NCI-H146 treated with DMSO at 0.1 percent for 48 hours (cell line): Measurements from ENCODE around the gene TAS1R3.
A peak's percentile ranks its signal among the peaks of the same experiment; 100 is the strongest.

Experiments used
- DNase-seq: peaks from one replicate; lab custom pipeline; 2025; ENCODE audit not compliant: unreplicated experiment; lab: John Stamatoyannopoulos, UW

TAS1R3 gene

DNA sequence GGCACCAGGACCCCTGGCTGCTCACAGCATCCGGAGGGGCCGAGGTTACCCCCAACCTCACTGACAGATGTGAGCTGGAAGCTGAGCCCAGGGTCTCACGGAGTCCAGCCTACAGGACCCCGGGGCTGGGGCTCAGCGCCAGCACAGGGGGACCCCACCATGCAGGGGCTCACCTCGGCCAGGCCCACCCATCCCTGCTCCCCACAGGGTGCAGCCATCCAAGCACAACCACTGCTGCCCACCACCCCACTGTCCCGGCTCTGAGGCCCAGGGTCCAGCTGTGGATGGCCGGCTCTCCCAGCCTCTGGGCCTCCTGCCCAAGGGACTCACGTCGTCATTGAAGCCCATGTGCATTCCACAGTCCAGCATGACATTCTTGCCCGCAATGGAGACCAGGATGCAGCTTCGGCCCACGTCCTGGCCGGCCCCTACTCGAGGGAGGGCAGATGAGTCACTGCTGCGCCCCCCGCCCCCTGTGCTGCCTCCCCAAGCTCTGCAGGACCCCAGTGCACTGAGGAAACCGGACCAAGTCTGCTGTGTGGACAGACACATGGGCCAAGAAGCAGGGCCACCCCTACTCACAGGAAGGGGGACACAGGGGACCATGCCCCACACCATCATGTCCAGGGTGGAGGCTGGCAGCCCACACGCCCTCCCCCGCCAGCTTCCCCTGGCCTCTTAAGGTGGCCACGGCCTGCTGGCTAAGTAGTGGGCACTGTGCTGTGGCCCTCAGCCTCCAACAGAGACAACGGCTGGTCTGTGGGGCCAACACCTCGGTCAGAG, 10.2 kb upstream of the TAS1R3 start:
- DNase-seq: no peak

- no peak for DNase-seq
Measured at GRCh38 chr1:1321477-1321876, 9.6 kb upstream of the TAS1R3 start.

DNA sequence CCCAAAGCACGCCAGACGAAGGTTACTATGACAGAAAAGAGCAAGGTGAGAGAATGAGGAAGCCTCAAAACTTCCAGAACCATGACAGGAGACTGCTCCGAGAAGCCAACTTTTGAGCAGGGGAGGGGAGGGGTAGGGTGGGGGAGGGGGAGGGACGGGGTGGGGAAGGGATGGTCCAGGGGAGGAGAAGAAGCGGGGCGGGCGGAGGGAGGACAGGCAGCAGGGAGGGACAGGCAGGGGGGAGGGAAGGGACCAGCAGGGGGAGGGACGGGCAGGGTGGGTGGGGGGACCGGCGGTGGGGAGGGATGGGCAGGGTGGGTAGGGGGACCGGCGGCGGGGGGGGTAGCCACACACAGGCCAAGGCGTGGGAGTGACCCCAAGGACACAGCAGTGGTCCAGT, 8.7 kb upstream of the TAS1R3 start:
- no peak for DNase-seq

- DNase-seq: no peak
Measured at GRCh38 chr1:1322952-1323351, 8.1 kb upstream of the TAS1R3 start.

DNA sequence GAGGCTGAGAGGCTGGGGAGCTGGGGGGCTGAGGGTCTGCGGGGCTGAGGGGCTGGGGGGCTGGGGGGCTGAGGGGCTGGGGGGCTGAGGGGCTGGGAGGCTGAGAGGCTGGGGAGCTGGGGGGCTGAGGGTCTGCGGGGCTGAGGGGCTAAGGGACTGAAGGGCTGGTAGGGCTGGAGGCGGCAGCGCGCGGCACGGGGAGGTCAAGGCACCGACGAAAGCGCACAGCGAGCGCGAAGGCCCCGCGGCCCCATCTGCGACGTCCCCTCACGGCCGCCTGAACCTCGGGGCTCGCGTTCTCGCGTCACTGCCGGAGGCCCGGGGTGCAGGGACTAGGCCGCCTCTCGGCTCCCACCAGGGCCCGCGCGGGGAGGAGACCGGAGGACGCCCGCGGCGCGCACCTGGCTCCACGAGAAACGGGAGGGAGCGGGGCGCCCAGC, 7.0 kb upstream of the TAS1R3 start:
- no peak for DNase-seq

DNA sequence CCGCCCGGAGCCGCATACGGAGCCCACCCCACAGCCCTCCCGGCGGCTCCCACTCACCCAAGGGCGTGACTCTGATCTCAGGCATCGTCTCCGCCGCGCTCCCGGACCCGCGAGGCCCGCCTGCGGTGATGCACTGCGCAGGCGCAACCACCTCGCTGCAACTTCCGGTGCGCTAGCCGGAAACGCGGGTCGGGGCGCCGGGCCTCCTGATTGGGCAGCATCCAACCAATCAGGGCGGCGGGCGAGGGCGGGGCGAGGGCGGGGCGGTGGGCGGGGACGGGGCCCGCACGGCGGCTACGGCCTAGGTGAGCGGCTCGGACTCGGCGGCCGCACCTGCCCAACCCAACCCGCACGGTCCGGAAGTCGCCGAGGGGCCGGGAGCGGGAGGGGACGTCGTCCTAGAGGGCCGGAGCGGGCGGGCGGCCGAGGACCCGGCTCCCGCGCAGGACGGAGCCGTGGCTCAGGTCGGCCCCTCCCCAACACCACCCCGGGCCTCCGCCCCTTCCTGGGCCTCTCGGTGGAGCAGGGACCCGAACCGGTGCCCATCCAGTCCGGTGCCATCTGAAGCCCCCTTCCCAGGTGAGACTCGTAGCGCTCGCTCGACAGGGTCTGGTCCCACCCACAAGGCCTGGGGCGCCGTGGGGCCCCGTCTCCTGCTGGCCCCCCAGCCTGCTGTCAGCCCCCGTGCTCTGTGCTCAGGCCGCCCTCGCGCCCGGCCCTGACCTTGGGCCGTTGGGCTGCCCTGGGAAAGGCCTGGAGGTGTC, 6.4 kb upstream of the TAS1R3 start, which contains the start of the genes CPTP and INTS11:
TSS of gene CPTP (plus strand) at position 279 of the 764 bp plus-strand sequence. CDS start 2,109 bp downstream, outside the sequence.
TSS of gene INTS11 (minus strand) at position 137 of the 764 bp plus-strand sequence. CDS start at position 85, 52 bp downstream.
- DNase-seq: peak; percentile 28

GRCh38 chr1:1325288-1326074, 5.6 kb upstream of the TAS1R3 start:
- no peak for DNase-seq

DNA sequence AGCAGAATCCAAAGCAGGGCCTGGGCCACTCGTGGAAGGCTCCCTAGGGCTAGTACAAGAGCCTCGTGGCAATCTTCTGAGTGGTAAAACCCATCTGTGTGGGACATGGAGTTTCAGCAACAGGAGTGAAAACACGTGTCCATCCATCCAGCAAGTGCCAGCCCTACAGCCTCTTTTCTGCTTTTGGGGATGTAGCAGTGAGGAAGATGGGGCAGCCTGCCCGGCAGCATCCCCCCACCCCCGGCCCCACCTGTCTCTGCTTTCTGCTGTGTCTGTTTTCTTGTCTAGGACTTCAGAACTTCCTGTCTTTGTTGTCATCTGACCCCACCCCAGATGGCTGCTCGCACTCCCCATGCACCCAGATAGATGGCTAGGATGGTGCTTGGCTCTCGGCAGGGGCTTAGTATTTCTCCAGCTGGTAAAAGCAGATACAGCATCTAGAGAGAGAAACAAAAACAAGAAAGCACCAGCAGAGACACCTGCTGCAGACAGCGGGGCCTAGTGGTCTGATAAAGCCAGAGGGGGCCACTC, 4.9 kb upstream of the TAS1R3 start:
- no peak for DNase-seq

GRCh38 chr1:1327291-1327690, 3.8 kb upstream of the TAS1R3 start:
- no peak for DNase-seq

GRCh38 chr1:1328254-1328653, 2.8 kb upstream of the TAS1R3 start:
- no peak for DNase-seq

GRCh38 chr1:1329304-1330210, 1.5 kb upstream of the TAS1R3 start:
- DNase-seq: no peak

DNA sequence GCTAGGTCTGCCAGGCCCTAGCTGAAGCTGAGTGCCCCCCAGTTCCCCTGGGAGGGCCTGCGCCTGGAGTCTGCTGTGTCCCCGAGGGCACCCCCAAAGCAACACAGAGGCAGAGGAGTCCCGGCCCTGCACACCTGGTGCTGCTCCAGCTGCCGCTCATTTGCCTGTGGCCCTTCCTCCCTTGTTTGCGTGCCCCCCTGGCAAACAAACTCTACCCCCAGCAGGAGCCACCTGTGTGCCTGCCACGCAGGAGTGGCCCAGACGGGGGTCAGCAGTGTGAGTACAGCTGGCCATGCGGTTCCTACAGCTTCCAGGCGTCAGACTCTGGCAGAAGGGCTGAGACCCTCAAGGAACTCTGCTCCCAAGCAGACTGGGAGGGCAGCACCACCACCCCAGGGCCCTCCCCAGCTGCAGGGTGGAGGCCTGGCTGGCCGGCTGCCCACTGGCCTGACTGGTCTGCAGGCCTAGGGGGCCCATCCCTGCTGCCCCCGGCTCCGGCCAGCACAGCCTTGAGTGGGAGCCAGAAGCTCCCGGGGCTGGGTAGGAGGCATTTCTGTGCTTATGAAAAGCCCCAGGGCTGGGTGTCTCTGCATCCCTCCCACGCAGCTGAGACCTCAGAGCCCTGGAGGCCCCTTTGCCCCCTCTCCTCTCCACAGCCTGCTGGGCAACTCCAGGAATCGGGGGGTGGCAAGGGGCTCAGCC, 563 bp upstream of the TAS1R3 start:
- DNase-seq: no peak

- no peak for DNase-seq
Measured at GRCh38 chr1:1332031-1332755, 1.1 kb downstream of the TAS1R3 start.

- no peak for DNase-seq
Measured at GRCh38 chr1:1332774-1333480, 1.8 kb downstream of the TAS1R3 start.

DNA sequence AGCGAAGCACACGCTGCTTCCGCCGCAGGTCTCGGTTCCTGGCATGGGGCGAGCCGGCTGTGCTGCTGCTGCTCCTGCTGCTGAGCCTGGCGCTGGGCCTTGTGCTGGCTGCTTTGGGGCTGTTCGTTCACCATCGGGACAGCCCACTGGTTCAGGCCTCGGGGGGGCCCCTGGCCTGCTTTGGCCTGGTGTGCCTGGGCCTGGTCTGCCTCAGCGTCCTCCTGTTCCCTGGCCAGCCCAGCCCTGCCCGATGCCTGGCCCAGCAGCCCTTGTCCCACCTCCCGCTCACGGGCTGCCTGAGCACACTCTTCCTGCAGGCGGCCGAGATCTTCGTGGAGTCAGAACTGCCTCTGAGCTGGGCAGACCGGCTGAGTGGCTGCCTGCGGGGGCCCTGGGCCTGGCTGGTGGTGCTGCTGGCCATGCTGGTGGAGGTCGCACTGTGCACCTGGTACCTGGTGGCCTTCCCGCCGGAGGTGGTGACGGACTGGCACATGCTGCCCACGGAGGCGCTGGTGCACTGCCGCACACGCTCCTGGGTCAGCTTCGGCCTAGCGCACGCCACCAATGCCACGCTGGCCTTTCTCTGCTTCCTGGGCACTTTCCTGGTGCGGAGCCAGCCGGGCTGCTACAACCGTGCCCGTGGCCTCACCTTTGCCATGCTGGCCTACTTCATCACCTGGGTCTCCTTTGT, 2.6 kb downstream of the TAS1R3 start:
- no peak for DNase-seq

GRCh38 chr1:1334835-1335234, 3.8 kb downstream of the TAS1R3 start:
- DNase-seq: no peak

DNA sequence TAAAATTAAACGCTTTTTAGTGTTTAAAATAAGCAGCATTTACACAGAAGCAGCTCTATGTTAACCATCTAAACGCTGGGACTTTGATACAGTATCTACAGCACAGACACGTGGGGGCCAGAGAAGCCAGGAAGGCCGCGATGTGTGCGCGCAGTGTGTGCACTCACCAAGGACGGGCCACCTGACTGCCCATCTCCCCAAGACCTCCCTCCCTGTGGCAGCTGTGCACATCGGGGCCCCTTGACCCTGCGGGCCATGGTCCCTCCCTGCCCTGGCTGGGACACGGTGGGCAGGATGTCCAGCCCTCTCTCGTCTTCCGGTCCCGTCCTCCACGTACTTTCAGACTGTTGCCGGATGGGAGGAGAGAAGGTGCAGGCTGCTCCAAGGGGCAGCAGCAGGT, 4.2 kb downstream of the TAS1R3 start:
- DNase-seq: no peak
